Stimulated activated CD8-positive, alpha-beta memory T cell treated with anti-CD3 and anti-CD28 coated beads, Interleukin-4, amount 100 ng/mL, for 48 hours (primary cell): ENCODE results near the gene NR4A1.

Source experiments
- DNase-seq: peaks from one replicate; pipeline ENCODE4 v3.0.0-alpha.2; 2020

The NR4A1 gene

GRCh38 chr12:52060498-52061177 is 9.4 kb downstream of the NR4A1 start:
- DNase-seq = no peak

GRCh38 chr12:52061470-52062166 is 10.4 kb downstream of the NR4A1 start:
- DNase-seq = no peak

GRCh38 chr12:52062167-52063081 is 11.2 kb downstream of the NR4A1 start:
- DNase-seq = no peak

GRCh38 chr12:52063082-52063924 is 12.1 kb downstream of the NR4A1 start:
- DNase-seq = no peak

GRCh38 chr12:52063981-52064649 is 12.9 kb downstream of the NR4A1 start:
- no peak for DNase-seq

- DNase-seq = no peak
Measured at GRCh38 chr12:52066346-52067080, 15.3 kb downstream of the NR4A1 start.

GRCh38 chr12:52067081-52067374 is 15.8 kb downstream of the NR4A1 start:
- no peak for DNase-seq

GRCh38 chr12:52069327-52070184 is 18.3 kb downstream of the NR4A1 start, which contains the start of gene ATG101:
TSS of gene ATG101 (plus strand) at chr12:52069978. CDS start at chr12:52073651, 3,673 bp downstream.
- DNase-seq = peak; percentile 89

- no peak for DNase-seq
Measured at GRCh38 chr12:52070185-52070925, 19.1 kb downstream of the NR4A1 start.

- DNase-seq = no peak
Measured at GRCh38 chr12:52073531-52074381, 22.5 kb downstream of the NR4A1 start.

GRCh38 chr12:52074971-52075724 is 23.9 kb downstream of the NR4A1 start:
- DNase-seq = no peak

- no peak for DNase-seq
Measured at GRCh38 chr12:52076811-52077210, 25.6 kb downstream of the NR4A1 start.

- no peak for DNase-seq
Measured at GRCh38 chr12:52078276-52078675, 27.0 kb downstream of the NR4A1 start.

- DNase-seq = no peak
Measured at GRCh38 chr12:52079576-52080402, 28.5 kb downstream of the NR4A1 start, which contains the start of gene SMIM41. TSS of gene SMIM41 (plus strand) at chr12:52079704. CDS start at chr12:52079780, 76 bp downstream.

- no peak for DNase-seq
Measured at GRCh38 chr12:52080403-52081251, 29.4 kb downstream of the NR4A1 start.

- DNase-seq = no peak
Measured at GRCh38 chr12:52081263-52081733, 30.1 kb downstream of the NR4A1 start.
